HepG2 (cell line): ENCODE results near the gene INPP5E. TPM values are rescaled to one million over a fixed set of nuclear protein-coding genes. Genes with fewer than 3 reads are reported as not detected.

Experiments used
- CAMTA2 ChIP-seq: sonication (generic); formaldehyde crosslinking; IDR thresholded peaks from 2 replicates; pipeline ENCODE4 v1.4.0; 2020; ENCODE audit warnings: mild to moderate bottlenecking, missing genetic modification reagents, borderline replicate concordance
- HMG20B ChIP-seq: conservative IDR thresholded peaks from 2 replicates; pipeline ENCODE4 v1.6.1; 2016; ENCODE audit warnings: missing genetic modification reagents, missing compliant biosample characterization
- KLF16 ChIP-seq, 2 experiments: sonication (generic) in 1 of 2; formaldehyde crosslinking in 1 of 2; IDR thresholded peaks; 2 replicates each; pipeline versions ENCODE4 v1.6.1 to v1.8.0; 2016 to 2023; ENCODE audit warnings: missing genetic modification reagents in 2 of 2, missing compliant biosample characterization in 1 of 2
- NCOR1 ChIP-seq: fragments of 200-600 bp; sonication (generic); IDR thresholded peaks from 2 replicates; pipeline ENCODE4 v1.7.0; 2017; ENCODE audit warnings: antibody characterized with exemption, low read length, borderline replicate concordance
- NR2F1 ChIP-seq, 2 experiments: fragments of 450-650 bp in 1 of 2; formaldehyde crosslinking in 1 of 2; IDR thresholded peaks; 2 replicates each; pipeline versions ENCODE4 v1.5.0 to v1.6.1; 2016 to 2020; ENCODE audit warnings: mild to moderate bottlenecking in 1 of 2, missing compliant biosample characterization in 1 of 2, missing genetic modification reagents in 1 of 2, moderate library complexity in 1 of 2
- RARA ChIP-seq: IDR thresholded peaks from 2 replicates; pipeline ENCODE4 v1.6.1; 2016; ENCODE audit warnings: missing genetic modification reagents, missing compliant biosample characterization
- STAT5B ChIP-seq: sonication (generic); formaldehyde crosslinking; IDR thresholded peaks from 2 replicates; pipeline ENCODE4 v1.4.0; 2020; ENCODE audit warnings: missing genetic modification reagents
- ZEB1 ChIP-seq: IDR thresholded peaks from 2 replicates; pipeline ENCODE4 v1.6.1; 2012; ENCODE audit warnings: mild to moderate bottlenecking, low read depth, inconsistent platforms; ENCODE audit not compliant: insufficient replicate concordance
- ZFX ChIP-seq: sonication (generic); formaldehyde crosslinking; IDR thresholded peaks from 2 replicates; pipeline ENCODE4 v1.4.0; 2020; ENCODE audit warnings: mild to moderate bottlenecking, low read depth, missing genetic modification reagents, moderate library complexity
- ZNF737 ChIP-seq: sonication (generic); formaldehyde crosslinking; IDR thresholded peaks from 2 replicates; pipeline ENCODE4 v1.5.0; 2020; ENCODE audit warnings: missing genetic modification reagents, mild to moderate bottlenecking, borderline replicate concordance
- ZNF773 ChIP-seq: sonication (generic); formaldehyde crosslinking; IDR thresholded peaks from 2 replicates; pipeline ENCODE4 v1.4.0; 2020; ENCODE audit warnings: missing genetic modification reagents, borderline replicate concordance
- ZNF781 ChIP-seq: sonication (generic); formaldehyde crosslinking; IDR thresholded peaks from 2 replicates; pipeline ENCODE4 v1.5.1; 2020; ENCODE audit warnings: borderline replicate concordance, mild to moderate bottlenecking, missing genetic modification reagents; ENCODE audit errors: not compliant biosample characterization
- ZNF879 ChIP-seq: sonication (generic); formaldehyde crosslinking; IDR thresholded peaks from 2 replicates; pipeline ENCODE4 v1.8.1; 2023; ENCODE audit warnings: missing genetic modification reagents
- ZNF883 ChIP-seq: sonication (generic); formaldehyde crosslinking; IDR thresholded peaks from 2 replicates; pipeline ENCODE4 v1.5.1; 2020; ENCODE audit warnings: mild to moderate bottlenecking, missing genetic modification reagents; ENCODE audit errors: not compliant biosample characterization
- polyA plus RNA-seq, 8 experiments: library from polyadenylated mRNA; depleted of rRNA in 3 of 8; stranded (reverse) in 7 of 8; unstranded in 1 of 8; fragments of >200 nt; fragmentation: Illumina TruSeq in 4 of 8; extraction: Trizol in 4 of 8; gene quantifications; 2 replicates each; pipeline versions ENCODE4 v1.2.1 to v1.2.3, GENCODE V29; 2011 to 2016; ENCODE audit warnings: low read depth in 4 of 8, missing spikeins in 1 of 8, mixed read lengths in 1 of 8; ENCODE audit not compliant: insufficient read depth in 1 of 8
- total RNA-seq, 5 experiments: library from RNA; depleted of rRNA; stranded (reverse); fragments of >200 nt; fragmentation: Illumina TruSeq; extraction: Trizol; gene quantifications; 2 replicates each; pipeline ENCODE4 v1.2.3, GENCODE V29; 2016; ENCODE audit warnings: low read depth in 1 of 5
- TF ChIP-seq, protein P1 (sequence below): IDR thresholded peaks from 2 replicates; pipeline ENCODE4 v1.6.1; 2012; ENCODE audit warnings: low read depth, low read length, improper control_type of control experiment
- TF ChIP-seq, protein P2 (sequence below): sonication (generic); formaldehyde crosslinking; IDR thresholded peaks from 2 replicates; pipeline ENCODE4 v1.4.0; 2020; ENCODE audit warnings: missing genetic modification reagents
- TF ChIP-seq, protein P3 (sequence below): sonication (generic); formaldehyde crosslinking; IDR thresholded peaks from 2 replicates; pipeline ENCODE4 v1.4.0; 2020; ENCODE audit warnings: missing genetic modification reagents, mild to moderate bottlenecking, borderline replicate concordance

INPP5E gene
- total and polyA plus RNA-seq, 2 of the 13 experiments (the other 11 are each of a cell fraction or from before 2014, with no cell fraction given), result 5.5 TPM

DNA sequence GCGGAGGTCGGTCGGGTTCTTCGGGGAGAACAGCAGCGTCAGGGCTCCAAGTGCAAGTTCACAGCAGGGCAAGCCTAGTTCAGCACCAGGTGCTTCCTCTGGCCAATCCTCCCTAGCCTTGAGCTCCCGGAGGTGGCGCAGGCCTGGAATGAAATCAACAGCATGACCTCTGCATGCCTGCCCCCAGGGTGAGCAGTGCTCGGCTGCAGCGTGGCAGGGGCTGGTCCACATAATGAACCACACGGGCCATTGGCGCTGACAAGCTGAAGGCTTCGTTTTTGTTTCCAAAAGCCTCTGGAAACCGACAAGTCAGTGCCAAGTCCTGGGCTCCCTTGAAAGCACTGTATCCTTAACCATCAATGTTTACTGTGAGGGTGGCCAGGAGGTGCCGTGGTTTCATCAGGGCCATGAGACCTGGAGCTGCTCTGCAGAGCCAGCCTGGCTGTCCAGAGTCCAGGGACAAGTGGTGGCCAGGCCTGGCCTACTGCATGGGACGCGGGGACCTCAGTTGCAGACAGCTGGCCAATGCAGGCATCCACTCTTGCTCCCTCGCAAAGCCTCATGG, 2.1 kb upstream of the INPP5E start (continued):
- TF ChIP-seq, protein P1, sequence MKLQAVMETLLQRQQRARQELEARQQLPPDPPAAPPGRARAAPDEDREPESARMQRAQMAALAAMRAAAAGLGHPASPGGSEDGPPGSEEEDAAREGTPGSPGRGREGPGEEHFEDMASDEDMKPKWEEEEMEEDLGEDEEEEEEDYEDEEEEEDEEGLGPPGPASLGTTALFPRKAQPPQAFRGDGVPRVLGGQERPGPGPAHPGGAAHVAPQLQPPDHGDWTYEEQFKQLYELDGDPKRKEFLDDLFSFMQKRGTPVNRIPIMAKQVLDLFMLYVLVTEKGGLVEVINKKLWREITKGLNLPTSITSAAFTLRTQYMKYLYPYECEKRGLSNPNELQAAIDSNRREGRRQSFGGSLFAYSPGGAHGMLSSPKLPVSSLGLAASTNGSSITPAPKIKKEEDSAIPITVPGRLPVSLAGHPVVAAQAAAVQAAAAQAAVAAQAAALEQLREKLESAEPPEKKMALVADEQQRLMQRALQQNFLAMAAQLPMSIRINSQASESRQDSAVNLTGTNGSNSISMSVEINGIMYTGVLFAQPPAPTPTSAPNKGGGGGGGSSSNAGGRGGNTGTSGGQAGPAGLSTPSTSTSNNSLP, result no peak
- TF ChIP-seq ZFX (CRISPR knock-in tag), result peak; percentile 84
- TF ChIP-seq ZNF781 (CRISPR knock-in tag), result no peak
- TF ChIP-seq STAT5B (CRISPR knock-in tag), result no peak
- TF ChIP-seq, protein P2, sequence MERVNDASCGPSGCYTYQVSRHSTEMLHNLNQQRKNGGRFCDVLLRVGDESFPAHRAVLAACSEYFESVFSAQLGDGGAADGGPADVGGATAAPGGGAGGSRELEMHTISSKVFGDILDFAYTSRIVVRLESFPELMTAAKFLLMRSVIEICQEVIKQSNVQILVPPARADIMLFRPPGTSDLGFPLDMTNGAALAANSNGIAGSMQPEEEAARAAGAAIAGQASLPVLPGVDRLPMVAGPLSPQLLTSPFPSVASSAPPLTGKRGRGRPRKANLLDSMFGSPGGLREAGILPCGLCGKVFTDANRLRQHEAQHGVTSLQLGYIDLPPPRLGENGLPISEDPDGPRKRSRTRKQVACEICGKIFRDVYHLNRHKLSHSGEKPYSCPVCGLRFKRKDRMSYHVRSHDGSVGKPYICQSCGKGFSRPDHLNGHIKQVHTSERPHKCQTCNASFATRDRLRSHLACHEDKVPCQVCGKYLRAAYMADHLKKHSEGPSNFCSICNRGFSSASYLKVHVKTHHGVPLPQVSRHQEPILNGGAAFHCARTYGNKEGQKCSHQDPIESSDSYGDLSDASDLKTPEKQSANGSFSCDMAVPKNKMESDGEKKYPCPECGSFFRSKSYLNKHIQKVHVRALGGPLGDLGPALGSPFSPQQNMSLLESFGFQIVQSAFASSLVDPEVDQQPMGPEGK (CRISPR knock-in tag), result no peak
- TF ChIP-seq NR2F1 (CRISPR knock-in tag; IDR thresholded peaks at IDR 0.05), result no peak
- TF ChIP-seq, protein P3, sequence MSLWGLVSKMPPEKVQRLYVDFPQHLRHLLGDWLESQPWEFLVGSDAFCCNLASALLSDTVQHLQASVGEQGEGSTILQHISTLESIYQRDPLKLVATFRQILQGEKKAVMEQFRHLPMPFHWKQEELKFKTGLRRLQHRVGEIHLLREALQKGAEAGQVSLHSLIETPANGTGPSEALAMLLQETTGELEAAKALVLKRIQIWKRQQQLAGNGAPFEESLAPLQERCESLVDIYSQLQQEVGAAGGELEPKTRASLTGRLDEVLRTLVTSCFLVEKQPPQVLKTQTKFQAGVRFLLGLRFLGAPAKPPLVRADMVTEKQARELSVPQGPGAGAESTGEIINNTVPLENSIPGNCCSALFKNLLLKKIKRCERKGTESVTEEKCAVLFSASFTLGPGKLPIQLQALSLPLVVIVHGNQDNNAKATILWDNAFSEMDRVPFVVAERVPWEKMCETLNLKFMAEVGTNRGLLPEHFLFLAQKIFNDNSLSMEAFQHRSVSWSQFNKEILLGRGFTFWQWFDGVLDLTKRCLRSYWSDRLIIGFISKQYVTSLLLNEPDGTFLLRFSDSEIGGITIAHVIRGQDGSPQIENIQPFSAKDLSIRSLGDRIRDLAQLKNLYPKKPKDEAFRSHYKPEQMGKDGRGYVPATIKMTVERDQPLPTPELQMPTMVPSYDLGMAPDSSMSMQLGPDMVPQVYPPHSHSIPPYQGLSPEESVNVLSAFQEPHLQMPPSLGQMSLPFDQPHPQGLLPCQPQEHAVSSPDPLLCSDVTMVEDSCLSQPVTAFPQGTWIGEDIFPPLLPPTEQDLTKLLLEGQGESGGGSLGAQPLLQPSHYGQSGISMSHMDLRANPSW (CRISPR knock-in tag), result no peak
- TF ChIP-seq ZEB1, result no peak
- no peak for TF ChIP-seq ZNF883 (CRISPR knock-in tag)
- TF ChIP-seq ZNF737 (CRISPR knock-in tag), result no peak
- TF ChIP-seq NCOR1, result no peak
- TF ChIP-seq HMG20B (CRISPR knock-in tag), result no peak
- no peak for TF ChIP-seq ZNF773 (CRISPR knock-in tag)
- no peak for TF ChIP-seq ZNF879
- no peak for TF ChIP-seq CAMTA2 (CRISPR knock-in tag)
- no peak for TF ChIP-seq KLF16 (CRISPR knock-in tag; IDR thresholded peaks at IDR 0.05)
- TF ChIP-seq RARA (CRISPR knock-in tag), result 0 out of 2 replicates have a peak, but pooled peaks have one; percentile 6
